ENCODE measurements around the gene MAST3. TPM values are rescaled to one million over a fixed set of nuclear protein-coding genes. Genes with fewer than 3 reads are reported as not detected.

MAST3 gene
- total and polyA plus RNA-seq, 2 of the 13 experiments (the other 11 are each of a cell fraction or from before 2014, with no cell fraction given): 4.1 to 4.6 TPM

GRCh38 chr19:18192673-18193387 lies 95.3 kb downstream of the MAST3 start, which contains the start of gene MPV17L2 (continued):
- TF ChIP-seq SNAPC4 (CRISPR knock-in tag; IDR thresholded peaks at IDR 0.05): no peak
- no peak for TF ChIP-seq NFRKB (IDR thresholded peaks at IDR 0.05)
- TF ChIP-seq KLF13 (CRISPR knock-in tag; IDR thresholded peaks at IDR 0.05): no peak
- TF ChIP-seq ZNF205 (CRISPR knock-in tag; IDR thresholded peaks at IDR 0.05): 0 out of 2 replicates have a peak, but pooled peaks have one; percentile 14
- TF ChIP-seq KAT2B (IDR thresholded peaks at IDR 0.05; ENCODE audit: borderline replicate concordance, low read depth, low read length): no peak
- no peak for TF ChIP-seq REL (CRISPR knock-in tag; conservative IDR thresholded peaks at IDR 0.05)
- TF ChIP-seq REST (IDR thresholded peaks at IDR 0.05; ENCODE audit: borderline replicate concordance in 1 of 2, low read depth in 1 of 2, low read length in 2 of 2): no peak
- TF ChIP-seq PCBP2 (optimal IDR thresholded peaks at IDR 0.05; ENCODE audit: low read depth, low read length, poor library complexity, severe bottlenecking): no peak
- TF ChIP-seq AGO1 (IDR thresholded peaks at IDR 0.05; ENCODE audit: low read depth, low read length, poor library complexity, severe bottlenecking): peak; percentile 15
- TF ChIP-seq ZFP41 (CRISPR knock-in tag; IDR thresholded peaks at IDR 0.05; ENCODE audit: borderline replicate concordance): no peak
- TF ChIP-seq ZNF563 (CRISPR knock-in tag; IDR thresholded peaks at IDR 0.05): no peak; the same call in 1 of the 2 replicates
- TF ChIP-seq ZNF326 (CRISPR knock-in tag; IDR thresholded peaks at IDR 0.05; ENCODE audit: borderline replicate concordance): no peak
- no peak for TF ChIP-seq ZC3H13 (CRISPR knock-in tag; IDR thresholded peaks at IDR 0.05)
- TF ChIP-seq NAIF1 (CRISPR knock-in tag; IDR thresholded peaks at IDR 0.05; ENCODE audit: borderline replicate concordance): no peak
- TF ChIP-seq ZNF891 (CRISPR knock-in tag; IDR thresholded peaks at IDR 0.05): peak; percentile 52; the same call in 1 of the 2 replicates
- peak; percentile 63; the same call in 1 of the 2 replicates for TF ChIP-seq MED13 (CRISPR knock-in tag; IDR thresholded peaks at IDR 0.05)
- no peak for TF ChIP-seq XBP1 (CRISPR knock-in tag; IDR thresholded peaks at IDR 0.05)
- TF ChIP-seq CEBPZ (IDR thresholded peaks at IDR 0.05; ENCODE audit: low read length): peak; percentile 81

All from HepG2 (cell line).